ENCODE data around the gene OLIG3. TPM values are rescaled to one million over a fixed set of nuclear protein-coding genes. Genes with fewer than 3 reads are reported as not detected.

OLIG3 gene
- not detected in 2 replicates for total RNA-seq

DNA sequence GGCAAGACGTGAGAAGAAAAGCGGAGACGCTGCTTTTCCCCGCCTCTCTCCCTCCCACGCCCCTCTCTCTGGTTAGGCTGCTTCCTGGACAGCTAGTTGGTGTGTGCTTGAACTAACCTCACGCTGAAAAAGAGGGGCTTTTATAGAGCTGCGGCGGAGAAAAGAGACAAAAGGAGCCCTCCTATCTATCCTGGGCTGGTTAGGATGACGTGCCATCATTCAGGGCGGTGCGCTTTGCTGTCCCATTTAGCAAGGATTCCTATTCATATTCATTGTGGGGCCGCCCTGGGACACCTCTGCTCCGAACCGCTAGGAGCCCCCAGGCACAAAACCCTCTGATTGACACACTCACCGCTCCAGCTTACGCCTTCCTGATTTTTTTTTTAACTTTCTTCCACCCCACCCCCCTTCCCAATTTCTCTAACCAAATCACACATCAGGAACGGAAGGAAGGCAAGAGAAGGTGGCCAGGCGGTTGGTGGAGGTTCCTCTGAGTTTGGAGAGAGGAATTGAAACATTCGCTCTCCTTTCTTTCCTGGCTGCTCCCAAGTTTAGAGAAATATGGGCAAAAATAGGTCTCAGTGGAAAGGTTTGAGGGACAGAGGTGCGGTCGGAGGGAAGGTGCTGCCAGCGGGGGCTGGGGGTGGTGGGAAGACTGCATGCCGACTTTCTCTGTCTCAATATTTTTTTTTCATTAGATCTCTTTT is at the start of gene OLIG3:
TSS of gene OLIG3 (minus strand) at position 114 of the 707 bp plus-strand sequence. CDS start 224 bp downstream, outside the sequence.
- DNase-seq, result no peak

DNA sequence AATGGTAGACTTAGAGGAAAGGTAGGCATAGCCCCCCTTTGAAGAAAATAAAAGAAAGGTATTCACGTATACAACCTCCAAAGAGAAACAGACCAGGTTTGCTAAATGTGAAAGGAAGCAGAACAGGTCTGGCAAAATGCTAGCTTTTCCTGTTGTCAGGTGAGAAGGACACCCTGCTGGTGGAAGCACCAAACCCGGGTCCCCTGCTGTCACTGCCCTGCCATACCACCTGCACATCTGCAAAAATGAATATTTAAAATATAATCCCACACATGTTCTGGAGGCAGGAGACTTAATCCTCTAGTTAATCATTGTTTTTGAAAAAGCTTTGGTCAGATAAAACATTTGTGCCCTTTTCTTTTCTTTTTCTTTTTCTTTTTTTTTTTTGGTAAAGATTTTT is 48.9 kb upstream of the OLIG3 start:
- no peak for DNase-seq

DNA sequence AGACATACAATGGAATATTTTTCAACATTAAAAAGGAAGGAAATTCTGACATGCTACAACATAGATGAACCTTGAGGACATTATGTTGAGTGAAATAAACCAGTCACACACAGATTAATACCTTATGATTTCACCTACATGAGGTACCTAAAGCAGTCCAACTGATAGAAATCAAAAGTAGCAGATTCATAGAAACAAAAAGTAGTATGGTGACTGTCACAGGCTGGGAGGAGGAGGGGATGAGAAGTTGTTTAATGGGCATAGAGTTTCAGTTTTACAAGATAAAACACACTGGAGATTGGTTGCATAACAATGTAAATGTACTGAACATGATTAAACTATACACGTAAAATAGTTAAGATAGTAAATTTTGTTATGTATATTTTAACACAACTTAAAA is 48.5 kb upstream of the OLIG3 start:
- DNase-seq, result no peak

DNA sequence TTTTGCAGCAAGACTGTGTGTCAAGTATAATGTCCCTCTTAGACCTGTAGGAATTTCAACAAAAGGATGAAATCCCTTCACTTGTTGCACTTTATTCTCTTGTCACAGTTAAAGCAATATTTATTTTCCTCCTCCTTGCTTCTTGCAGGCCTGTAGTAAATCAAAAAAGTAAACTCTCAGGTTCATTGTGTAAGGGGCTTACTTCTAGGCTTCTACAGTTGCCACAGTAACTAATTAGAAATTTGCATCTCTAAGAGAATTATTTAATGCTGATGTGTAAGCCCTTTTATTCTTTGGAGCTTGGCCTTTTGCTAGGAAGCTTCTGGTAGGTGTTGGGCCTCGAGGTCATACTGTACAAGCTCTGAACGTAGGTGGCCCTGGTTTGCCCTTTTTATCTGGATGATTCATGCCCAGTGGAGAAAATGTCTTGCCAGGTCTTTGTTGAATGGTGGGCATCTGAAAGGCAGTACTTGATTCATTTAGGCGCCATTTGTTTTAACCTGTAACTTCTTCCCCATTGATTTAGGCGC is 47.4 kb upstream of the OLIG3 start:
- DNase-seq, result no peak

DNA sequence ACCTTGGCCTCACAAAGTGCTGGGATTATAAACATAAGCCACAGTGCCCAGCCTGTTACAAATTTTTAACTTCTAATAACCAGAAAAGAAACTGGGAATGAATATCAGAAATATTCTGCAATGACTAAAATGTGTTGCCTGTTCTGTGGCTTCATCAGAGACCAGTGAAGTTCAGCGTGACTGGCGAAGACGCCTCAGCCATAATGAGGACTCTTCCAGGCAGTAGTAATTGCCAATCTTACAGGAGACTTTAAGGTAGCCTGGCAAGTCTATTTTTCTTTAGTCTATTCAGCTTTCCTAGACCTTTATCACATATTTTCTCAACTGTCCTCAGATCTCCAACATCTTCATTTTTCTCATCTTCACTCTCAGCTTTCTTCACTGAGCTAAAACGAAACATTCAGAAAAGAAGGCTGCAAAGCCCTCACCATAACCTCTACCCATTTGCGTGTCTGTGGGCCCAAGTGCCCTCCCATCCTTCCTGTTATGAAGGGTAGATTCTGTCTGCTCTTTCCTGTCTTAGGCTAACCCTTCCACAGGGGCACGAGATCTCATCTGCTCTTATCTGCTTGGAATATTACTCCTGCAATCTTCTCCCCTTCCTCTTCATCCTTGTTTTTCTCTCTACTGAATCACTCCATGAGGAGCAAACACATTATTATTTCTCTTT is 42.0 kb upstream of the OLIG3 start:
- DNase-seq, result no peak

DNA sequence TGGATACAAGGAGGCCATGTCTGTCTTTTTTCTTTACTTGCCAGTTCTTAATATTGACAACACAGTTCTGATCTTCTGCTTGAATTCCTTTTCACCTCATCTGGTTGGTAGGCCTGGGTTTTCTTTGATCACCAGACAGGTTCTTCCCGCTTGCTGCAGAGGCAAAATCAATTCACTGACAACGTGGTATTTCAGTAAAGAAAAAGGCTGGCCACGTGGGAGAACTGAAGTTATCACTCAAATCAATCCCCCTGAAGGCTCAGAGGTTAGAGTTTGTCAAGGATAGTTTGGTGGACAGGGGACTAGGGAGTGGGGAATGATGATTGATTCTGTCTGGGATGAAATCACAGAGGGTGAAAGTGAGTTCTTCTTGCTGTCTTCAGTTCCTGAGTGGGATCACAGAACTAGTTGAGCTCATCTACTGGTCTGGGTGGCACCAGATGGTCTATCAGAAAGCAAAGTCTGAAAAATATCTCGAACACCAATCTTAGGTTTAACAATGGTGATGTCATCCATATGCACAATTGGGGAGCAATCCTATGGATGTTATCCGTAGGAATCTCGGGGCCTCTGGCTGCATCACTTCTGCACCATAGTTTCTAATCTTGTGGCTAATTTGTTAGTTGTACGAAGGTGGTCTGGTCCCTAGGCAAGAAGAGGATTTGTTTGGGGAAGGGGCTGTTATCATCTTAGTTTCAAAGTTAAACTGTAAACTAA is 37.3 kb upstream of the OLIG3 start:
- no peak for DNase-seq

DNA sequence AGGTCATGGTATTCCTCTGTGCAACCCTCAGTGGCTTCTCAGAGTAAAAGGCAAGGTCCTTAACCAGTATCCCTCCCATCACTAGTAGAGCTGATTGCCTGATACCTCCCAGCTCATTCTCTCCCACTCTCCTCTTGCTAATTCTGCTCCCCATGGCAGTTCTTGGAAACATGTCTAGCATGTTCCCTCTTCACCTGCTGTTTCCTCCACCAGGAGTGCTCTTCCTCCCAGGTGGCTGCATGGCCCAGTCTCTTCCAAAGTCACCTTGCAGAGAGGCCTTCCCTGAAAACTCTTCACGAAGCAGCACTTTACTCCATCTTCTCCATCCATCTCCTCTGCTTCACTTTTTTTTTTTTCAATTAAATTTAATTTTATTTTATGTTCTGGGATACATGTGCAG is 36.2 kb upstream of the OLIG3 start:
- no peak for DNase-seq

DNA sequence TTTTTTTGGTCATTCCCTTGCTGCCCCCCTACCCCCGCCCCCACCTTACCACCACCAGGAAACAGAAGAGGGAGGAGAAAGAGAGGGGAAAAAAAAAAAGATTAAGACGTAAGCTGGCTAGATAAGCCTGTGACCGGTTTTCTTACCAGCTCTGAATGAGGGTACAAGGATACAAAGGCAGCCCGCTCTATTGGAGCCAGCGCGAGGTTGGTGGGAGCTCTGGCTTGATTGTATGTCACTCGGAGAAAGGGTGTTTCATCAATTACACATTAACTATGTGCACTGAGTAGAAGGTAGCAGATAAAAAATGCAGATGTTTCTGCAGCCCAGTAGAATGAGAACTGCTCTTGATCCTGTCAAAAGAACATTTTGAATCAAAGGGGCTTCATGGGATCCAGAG is 28.6 kb upstream of the OLIG3 start:
- no peak for DNase-seq

DNA sequence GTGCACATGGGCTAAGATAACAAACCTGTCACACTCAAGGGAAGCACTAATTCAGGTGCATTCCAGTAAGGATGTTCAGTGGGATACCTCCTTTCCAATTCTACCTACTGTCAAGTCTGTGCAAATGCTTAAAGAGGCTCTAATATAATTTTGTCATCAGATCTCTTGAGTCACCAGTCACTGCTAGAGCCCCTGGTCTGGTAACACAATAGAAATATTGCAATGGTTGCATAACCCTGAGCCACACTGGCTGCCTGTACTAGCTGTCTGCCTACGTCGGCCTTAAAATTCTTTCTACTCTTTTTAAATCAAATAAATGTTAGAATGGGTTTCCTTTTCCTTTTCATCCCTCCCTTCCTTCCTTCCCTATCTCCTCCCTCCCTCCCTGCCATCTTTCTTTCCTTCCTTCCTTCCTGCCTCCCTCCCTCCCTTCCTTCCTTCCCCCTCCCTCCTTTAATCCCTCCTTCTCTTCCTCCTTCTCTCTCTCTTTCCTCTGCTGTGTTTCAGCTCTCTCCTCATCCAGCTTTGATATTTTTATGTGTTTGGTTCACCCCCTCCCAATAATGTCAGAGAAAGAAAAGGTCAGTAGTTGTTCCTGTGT is 28.1 kb upstream of the OLIG3 start:
- no peak for DNase-seq

DNA sequence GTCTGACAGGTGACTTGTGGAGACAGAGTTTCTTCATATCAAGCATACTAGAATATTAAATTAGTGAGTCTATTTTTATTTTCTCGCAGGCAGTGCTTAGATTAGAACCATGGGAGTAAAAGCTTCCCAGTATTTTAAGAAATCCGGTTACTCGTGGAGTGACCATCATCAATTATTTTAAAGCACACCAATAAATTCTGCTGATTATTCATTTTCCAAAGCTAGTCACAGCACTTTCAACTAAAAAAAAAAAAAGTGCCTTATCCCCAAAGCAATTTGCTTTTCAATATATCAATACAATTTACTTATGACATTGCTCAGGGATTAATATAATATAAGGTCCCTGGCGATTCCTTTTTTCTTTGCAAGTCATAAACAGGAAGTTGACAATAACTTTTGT is 26.3 kb upstream of the OLIG3 start:
- no peak for DNase-seq

DNA sequence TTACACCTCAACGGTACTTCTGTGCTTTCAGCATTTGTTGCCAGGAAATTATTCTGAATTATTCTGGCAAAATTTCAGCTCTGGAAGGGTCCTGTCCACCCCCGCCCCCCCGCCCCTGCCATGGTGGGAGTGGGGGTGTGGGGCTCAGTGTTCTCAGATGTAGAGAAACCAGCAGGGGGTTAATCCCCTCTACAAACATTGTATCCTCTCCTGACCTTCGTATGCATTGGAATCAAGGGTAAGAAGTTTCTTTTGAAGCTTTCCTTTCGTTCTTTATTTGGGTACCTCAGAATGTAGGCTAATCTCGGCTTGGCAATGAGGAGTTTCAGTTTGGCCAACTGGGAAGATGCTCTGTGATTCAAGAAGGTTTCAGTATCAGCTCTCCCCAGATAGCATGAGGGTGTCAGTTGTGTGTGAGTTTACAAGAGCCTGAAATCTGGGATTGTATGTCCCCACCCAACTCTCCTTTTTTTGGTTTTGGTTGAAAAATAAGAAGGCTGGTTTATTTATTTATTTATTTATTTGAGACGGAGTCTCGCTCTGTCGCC is 25.5 kb upstream of the OLIG3 start:
- DNase-seq, result no peak

DNA sequence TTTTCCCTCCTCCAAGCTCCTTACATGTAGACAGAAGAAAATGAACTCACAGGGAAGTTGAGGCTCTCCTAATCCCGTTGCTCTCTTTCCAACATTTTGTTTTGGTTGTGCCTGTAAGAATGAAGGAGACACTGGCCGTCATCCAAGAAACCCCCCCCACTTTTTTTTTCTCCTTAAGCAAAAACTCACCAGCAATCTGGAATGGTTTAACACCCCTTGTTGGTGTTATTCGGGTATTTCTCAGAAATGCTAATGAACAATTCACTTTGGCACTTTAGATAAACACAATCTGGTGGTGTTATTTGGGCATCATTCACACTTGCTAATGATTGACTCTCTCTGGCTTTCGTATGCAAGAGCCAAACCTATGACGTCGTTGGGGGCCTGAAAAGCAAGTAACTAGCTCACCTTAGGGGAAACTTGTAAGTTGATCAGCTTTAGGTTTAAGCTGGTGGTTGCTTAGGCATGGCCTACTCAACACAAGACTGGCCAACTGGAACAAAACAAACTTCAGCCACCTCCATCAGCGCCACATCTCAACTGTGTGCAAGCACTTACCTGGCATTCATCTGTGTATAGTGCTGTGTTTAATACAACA is 24.3 kb upstream of the OLIG3 start:
- DNase-seq, result no peak

DNA sequence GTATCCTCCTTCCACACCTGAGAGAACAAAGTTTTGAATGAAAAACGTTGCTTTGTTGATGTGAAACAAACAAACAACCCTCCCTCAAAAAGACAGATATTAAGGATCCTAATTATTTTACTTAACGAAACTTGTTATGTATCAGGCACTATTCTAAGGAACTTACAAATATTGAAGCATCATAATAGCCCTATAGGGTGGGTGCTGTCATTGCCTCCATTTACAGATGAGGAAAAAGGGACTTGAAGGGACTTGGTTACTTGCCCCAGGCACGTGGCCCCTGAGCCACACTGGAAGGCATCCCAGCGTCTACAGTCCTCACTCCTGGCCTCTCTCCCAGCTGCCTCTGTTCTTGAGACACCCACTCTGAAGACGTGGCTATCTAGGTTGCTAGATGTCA is 20.2 kb upstream of the OLIG3 start:
- DNase-seq, result no peak

DNA sequence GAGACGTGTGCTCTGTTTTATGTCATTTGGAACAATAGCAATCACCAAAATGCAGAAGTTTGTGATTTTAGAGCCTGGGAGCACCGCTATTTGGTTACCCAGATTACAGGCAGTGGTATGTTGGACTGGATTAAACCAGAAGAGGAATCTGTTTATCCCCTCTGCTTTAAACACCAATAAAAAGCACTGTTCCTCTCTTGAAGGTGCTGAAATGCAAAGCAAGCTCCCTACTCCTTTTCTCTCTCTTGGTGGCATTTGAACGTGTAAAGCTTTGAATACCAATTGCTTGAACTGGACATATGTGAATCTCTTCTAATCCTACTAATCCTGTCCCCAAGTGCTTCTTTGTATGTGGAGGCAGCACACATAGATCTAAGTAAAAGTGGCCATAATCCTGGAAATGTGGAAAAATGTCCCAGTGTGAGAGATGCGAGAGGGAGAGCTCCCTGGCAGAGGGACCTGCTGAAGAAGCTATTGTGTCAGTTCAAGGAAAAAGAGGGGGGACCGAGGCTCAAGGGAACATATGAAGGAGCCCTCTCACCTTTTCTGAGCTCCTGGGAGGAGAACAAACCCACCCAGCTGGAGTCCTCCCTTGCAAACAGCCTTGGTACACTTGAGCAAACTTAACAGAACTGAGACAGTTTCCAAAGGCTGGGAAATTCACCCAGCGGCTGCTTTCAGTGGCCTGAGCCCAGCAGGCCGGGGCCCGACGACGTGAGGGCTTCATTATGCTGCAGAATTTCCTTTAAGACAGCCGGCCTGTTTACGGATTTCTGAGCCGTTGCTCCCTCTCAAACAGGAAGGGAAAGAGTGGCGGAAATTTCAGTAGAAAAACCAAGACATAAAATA is 18.8 kb upstream of the OLIG3 start:
- DNase-seq, result no peak

DNA sequence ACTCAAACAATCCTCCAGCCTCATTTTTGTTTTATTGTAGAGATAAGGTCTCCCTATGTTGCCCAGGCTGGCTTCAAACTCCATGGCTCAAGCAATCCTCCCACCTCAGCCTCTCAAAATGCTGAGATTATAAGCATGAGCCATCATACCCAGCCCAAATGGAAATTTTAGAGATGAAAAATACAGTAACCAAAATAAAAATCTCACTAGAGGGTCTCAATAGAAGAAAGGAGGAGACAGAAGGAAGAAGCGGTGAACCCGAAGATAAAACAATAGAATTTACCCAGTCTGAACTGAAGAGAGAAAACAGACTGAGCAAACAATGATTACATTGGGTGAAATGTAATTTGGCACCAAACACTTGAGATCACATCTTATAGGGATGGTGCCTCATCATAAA is 16.7 kb upstream of the OLIG3 start:
- DNase-seq, result no peak

DNA sequence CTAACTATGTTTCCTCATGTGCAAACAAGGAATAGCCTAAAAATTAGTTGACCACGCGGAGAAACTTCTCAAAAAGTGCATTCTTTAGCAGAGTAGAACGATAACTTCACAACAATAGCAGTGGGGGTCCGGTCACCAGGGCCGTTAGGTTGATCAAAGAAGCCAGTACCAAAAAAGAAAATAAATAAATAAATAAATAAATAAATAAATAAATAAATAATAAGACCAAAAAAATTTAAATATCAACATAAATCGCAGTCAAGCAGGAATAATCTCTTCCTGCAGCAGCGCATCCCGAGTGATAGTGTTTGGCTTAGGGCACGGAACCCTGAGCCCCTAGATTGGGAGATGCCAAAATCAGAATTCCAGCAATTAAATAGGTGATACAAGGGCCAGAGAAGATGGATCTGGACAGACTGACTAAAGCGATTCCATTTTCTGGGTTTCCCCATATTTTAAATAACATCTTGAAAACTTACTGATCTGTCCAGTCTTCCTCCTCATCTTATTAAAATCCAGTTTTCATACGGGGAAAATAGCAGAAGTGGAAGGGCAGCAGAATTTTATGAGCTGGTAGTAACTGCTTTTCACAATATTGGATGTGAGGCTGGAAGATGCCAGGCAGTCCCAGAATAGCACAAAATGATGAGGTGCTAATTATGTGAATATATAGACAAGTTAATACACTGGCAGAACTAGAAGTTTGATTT is 4.4 kb upstream of the OLIG3 start:
- no peak for DNase-seq

DNA sequence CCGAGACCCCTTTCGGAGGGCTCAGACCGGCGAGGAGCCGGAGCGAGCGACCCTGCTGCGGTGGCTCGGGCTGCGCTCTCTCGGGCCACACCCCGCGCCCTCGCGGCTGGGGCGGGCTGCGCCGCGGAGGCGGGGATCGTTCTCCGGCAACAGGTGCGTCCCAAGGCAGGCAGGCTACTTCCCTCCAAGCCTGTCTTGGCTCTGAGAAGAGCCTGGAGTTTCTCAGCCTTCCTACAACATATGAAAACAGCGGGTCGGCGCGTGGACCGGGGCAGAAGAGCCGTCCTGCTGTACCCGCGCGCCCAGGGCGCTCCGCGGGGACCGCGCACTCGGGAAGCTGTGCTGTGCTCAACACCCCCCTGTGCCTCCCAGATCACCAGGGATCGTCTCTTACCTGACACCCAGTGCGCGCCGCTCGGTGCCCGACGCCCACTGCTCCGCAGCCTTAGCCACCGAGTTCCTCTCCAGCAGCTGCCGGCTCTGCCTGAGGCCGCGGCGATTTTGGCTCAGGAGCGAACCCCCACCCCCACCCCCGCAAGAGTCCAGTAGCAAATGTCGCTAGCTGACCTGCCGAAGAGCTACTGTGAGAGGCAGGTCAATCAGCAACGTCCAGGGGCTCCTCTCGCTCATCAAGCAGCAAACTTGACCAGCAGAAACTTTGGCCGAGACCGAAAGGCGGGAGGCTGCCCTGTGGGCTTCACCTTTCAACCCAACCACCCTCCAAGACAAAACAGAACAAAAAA is 3.7 kb upstream of the OLIG3 start:
- no peak for DNase-seq

DNA sequence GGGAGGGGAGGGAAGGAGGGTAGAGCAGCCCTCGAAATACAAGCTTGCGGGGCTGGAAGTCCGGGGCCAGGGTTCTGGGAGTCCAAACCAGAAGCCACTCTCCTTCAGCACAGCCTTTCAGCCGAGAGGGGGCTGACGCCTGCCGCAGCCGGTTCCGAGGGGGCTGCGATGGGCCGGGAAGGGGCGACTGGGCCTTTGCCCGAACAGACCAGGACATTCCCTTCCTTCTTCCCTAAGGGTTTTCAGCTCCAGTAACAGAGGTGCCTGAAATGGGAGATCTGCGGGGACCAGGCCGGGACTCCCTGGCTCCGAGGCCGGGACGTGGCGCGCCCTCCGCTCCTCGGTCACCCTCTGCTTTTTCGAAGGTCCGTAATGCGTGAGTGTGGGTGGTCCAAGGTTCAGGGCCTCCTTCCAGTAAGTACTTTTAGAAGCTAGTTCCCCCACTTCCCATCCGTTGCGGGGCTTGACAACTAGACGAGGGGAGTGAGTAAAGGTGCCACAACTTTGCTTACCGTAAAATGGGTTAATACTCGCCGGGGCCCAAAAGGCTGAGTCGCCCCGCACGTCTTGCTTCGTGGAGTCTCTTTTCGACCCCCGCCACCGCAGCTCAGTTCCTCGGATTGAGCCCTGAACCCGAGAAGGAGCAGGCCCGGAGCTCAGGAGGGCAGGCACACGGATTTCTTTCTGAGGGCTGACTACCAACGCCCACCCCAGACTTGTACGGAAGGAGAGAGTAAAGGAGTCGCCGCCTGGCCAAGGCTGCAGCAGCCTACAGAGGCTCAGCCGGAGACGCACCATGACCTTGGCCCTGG is 2.9 kb upstream of the OLIG3 start:
- DNase-seq, result no peak

DNA sequence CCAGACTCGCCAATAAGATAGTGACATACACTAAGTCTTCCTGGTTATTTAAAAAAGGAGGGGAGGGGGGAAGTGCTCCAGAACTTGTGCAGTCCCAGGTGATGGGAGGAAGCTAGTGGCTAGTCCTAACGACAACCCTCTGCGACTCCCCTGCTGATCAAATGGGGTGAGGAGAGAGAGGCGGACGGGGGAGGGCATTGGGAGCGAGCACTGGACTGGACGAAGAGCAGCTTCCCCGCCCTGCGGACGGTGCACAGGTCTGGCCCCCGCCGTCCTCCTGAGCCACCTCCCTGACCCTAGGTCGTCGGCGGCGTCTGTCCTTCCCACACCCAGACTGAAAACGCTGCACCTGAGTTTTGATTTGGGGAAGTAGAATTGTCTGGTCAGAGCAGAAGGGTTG is 2.2 kb upstream of the OLIG3 start:
- no peak for DNase-seq
